Measurements from ENCODE around the gene DCDC2C. TPM values are rescaled to one million over a fixed set of nuclear protein-coding genes. Genes with fewer than 3 reads are reported as not detected.
A peak's percentile ranks its signal among the peaks of the same experiment; 100 is the strongest.

The DCDC2C gene
- total and polyA plus RNA-seq, 9 of the 15 experiments (the other 6 are each of a cell fraction or from before 2014, with no cell fraction given) = not detected

GRCh38 chr2:3692375-3692774 lies 11.0 kb upstream of the DCDC2C start:
- no TSS peak for BruUV-seq (replicated peaks)
- Histone ChIP-seq H3K27ac (ENCODE audit: extremely low read depth, low read depth, low read length) (no peak overlapping the region), H4K20me1 (replicated peaks; ENCODE audit: control insufficient read depth, insufficient read depth, low read length) (no peaks in the 10 kb centered on the region), H3K9me1 (ENCODE audit: control insufficient read depth, insufficient read depth, low read length) (no peaks in the 10 kb centered on the region), H3K79me2 (ENCODE audit: control insufficient read depth, insufficient read depth, low read length) (no peaks in the 10 kb centered on the region), H3K9me3 (replicated peaks; ENCODE audit: control insufficient read depth, insufficient read depth, low read depth, low read length) (no peaks in the 10 kb centered on the region), H3K27me3 (ENCODE audit: control insufficient read depth in 2 of 2, insufficient read depth in 2 of 2, low read length in 2 of 2) (peaks cover 3 to 8% of the 10 kb centered on the region in 2 experiments; a peak in 2 of 5 replicates), H3K36me3 (ENCODE audit: control insufficient read depth, insufficient read depth, low read length) (no peaks in the 10 kb centered on the region), H3K9ac (ENCODE audit: insufficient read depth in 1 of 2, low read depth in 2 of 2, low read length in 2 of 2) (no peak overlapping the region), H2AFZ (ENCODE audit: low read depth, low read length) (no peak overlapping the region), H3K4me1 (replicated peaks in 1 of 2; ENCODE audit: control insufficient read depth in 2 of 2, insufficient read depth in 2 of 2, low read length in 2 of 2) (no peaks in the 10 kb centered on the region), H3K4me2 (ENCODE audit: insufficient read depth, low read length) (no peak overlapping the region), H3K4me3 (no peak overlapping the region)
- in situ Hi-C loops (cut with MboI) (no loop called here), intact Hi-C loops (cut with micrococcal nuclease) (no loop called here)
- no peak for TF ChIP-seq HNRNPLL (IDR thresholded peaks at IDR 0.05; ENCODE audit: low read depth, low read length, poor library complexity, severe bottlenecking)
- TF ChIP-seq RAD21 (CRISPR knock-in tag; conservative IDR thresholded peaks at IDR 0.05 in 1 of 2, IDR thresholded peaks at IDR 0.05 in 1 of 2) = peak in 1 of 2 experiments; percentile 43; a peak in 2 of 4 replicates
- TF ChIP-seq CTCF (IDR thresholded peaks at IDR 0.05 in 2 of 3, conservative IDR thresholded peaks at IDR 0.05 in 1 of 3; ENCODE audit: insufficient read depth in 2 of 3, low read depth in 1 of 3, low read length in 3 of 3) = peak; percentile 14 to 49 (median 29); a peak in 2 of 6 replicates
- TF ChIP-seq FIP1L1 (IDR thresholded peaks at IDR 0.05; ENCODE audit: low read depth, low read length, poor library complexity, severe bottlenecking) = no peak
- ATAC-seq (peak; percentile 61), FAIRE-seq (no peak), DNase-seq (ENCODE audit: extremely low read depth in 1 of 4, low spot score in 3 of 4) (peak in 2 of 4 experiments; percentile 11 to 12)
- ChIA-PET CTCF (ENCODE audit: low intra/inter-chr PET ratio) (no interaction called here), POLR2A (no interaction called here)
